Ammon's horn (tissue), 1 donor: ENCODE measurements around the gene SCAND1.
"Not testable (repeated sequence)": the region's sequence is repeated elsewhere in the genome, so short reads cannot be mapped to it uniquely, and the experiment has no call there.

Source experiments
- DNase-seq: peaks from one replicate; pipeline ENCODE4 v3.0.0-alpha.2; 2016; ENCODE audit warnings: low spot score

Gene SCAND1

DNA sequence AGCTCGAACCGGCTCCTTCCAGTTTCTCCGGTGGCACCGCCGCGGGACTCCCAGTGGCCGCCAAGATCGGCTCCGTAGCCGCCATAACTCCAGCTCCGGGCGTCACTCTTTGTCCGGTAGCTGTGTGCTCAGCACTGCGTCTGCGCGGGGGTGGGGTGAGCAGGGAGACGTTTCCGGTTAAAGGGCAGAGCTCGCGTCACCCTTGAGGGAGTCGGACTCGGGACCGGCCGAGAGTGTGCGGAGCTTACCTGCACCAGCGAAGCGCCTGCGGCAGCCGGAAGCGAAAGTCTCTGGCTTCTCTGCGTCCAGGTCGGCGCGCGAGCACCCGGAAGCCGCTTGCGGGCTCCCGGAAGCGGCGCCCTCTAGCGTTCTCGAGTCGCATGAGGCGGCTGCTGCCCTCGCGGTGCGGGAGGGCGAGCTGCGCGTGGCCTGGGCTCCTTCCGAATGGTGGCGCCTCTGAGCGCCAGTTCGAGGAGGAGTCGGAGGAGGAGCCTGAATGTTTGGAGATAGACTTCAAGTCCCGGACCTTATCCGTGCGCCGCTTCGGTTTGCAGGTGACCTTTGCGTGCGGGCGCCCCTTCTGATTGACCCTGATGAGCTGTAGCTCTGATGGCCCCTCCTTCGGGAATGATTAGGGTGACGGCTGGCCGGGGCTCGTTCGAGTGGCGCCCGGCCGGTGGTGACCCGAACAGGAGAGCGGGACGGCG, at the start of gene SCAND1:
TSS of gene SCAND1 (minus strand) at position 303 of the 707 bp plus-strand sequence. CDS start at position 85, 218 bp downstream.
- peak; percentile 97 for DNase-seq

DNA sequence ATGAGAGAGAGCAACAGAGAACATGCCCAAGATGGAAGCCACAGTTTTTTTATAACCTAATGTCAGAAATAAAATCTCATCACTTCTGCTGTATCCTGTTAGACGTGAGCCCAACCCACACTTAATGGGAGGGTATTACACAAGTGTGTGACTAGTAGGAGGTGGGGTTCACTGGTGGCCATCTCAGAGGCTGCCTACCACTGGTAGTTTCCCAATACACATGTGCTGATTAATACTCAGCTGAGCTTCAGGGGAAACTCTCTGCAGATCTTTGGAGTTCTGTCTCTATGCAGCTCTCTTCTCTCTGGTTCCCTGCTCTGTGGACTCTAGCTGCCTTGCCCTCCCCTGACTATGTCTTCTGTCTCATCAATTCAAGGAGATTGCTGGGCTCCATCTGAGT, 49.7 kb upstream of the SCAND1 start:
- DNase-seq: no peak

DNA sequence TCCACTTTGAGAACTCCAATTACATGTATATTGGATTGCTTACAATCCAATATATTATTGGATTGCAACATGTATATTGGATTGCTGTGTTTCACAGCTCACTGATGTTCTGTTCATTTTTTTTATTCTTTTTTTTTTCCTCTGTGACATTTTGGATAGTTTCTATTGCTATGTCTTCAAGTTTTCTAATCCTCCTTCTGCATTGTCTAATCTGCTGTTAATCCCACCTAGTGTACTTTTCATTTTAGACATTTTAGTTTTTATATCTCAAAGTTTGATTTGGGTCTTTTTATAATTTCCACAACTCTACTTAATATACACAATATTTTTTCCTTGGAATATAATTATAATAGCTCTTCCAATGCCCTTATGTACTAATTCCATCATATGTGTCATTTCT, 48.6 kb upstream of the SCAND1 start:
- no peak for DNase-seq

DNA sequence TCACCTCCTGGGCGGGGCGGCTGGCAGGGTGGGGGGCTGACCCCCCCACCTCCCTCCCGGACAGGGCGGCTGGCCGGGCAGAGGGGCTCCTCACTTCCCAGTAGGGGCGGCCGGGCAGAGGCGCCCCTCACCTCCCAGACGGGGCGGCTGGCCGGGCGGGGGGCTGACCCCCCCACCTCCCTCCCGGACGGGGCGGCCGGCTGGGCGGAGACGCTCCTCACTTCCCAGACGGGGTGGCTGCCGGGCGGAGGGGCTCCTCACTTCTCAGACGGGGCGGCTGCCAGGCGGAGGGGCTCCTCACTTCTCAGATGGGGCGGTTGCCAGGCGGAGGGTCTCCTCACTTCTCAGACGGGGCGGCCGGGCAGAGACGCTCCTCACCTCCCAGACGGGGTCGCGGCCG, 47.0 kb upstream of the SCAND1 start:
- not testable (repeated sequence) for DNase-seq

DNA sequence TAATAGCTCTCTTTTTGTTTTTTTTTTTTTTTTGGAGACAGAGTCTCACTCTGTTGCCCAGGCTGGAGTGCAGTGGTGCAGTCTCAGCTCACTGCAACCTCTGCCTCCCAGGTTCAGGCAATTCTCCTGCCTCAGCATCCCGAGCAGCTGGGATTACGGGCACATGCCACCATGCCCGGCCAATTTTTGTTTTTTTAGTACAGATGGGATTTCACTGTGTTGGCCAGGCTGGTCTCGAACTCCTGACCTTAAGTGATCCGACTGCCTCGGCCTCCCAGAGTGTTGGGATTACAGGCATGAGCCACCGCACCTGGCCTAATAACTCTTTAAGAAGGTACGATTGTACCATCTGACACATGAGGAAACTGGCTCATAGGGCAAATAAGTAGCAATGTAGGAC, 42.2 kb upstream of the SCAND1 start:
- not testable (repeated sequence) for DNase-seq

DNA sequence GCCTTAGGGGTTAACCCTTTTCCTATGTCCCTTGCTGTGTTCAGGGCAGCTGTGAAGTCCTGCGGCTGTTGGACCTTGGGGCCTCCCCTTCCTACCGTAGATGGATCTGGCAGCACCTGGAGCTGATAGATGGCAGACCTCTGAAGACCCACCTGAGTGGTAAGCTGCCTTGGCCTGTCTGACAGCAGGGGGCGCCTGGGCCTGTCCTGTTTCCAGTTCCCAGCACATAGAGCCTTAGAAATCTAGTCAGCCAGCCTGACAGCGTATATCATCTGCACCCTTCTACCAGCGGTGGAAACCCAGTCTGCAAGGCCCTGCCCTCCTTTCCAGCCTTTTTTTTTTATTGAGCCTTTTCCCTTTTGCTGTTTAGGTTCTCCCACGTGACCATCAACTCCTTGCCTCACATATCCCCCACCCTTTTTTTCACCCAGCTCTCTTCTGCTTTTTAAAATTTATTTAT, 40.7 kb upstream of the SCAND1 start:
- DNase-seq: peak; percentile 89

DNA sequence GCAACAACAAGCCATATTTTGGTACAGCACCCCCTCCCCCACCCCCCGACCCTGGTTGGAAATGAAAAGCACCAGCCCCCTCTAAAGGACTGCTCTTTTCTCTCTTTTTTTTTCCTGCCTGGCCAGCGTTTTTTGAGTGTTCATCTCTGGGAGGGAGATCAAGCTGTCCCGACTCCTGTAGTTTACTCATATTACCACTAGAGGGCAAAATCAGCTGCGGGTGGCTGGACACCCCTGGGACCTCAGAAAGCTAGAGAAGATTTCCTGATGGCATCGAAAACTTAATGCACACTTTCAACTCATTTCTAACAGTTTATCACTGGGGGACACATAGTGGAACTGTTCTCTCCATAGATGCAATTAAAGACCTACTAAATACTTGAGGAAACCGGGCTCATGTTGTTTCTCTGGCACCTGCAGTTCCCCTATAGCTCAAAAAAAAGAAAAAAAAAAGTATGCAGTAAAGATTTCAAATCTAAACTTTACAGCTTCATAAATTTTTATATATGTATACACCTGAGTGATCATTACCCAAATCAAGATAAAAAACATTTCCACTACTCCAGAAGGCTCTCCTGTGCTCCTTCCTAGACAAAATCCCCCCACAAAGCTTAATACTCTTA, 38.5 kb upstream of the SCAND1 start:
- DNase-seq: peak; percentile 75

DNA sequence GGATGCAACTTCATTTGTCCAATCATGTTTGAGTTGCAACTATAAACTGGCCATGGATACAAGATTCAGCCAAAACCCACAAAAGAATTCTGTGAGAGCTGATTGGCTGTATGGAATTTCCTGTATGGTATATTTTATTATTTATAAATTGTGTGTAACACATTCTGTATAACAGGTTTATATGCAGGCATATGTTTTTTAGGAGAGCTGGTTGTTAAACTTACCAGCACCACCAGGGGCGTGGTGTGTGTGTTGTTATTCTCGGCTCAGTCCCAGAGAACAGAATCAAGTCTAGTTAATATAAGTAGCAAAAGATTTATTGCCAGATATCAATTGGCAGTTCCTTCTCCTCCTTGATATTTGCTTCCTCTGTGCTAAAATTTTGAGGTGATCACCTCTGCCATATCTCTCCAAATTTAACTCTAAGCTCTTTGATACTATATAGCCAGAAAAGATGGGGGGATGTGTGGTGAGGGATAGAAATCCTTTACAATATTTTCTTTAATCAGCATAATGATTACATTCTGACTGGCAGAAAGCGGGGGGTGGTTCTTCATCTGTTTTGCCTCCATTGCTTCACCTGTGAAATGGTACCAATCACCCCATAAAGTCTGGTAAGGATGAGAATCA, 37.0 kb upstream of the SCAND1 start:
- DNase-seq: peak; percentile 28

DNA sequence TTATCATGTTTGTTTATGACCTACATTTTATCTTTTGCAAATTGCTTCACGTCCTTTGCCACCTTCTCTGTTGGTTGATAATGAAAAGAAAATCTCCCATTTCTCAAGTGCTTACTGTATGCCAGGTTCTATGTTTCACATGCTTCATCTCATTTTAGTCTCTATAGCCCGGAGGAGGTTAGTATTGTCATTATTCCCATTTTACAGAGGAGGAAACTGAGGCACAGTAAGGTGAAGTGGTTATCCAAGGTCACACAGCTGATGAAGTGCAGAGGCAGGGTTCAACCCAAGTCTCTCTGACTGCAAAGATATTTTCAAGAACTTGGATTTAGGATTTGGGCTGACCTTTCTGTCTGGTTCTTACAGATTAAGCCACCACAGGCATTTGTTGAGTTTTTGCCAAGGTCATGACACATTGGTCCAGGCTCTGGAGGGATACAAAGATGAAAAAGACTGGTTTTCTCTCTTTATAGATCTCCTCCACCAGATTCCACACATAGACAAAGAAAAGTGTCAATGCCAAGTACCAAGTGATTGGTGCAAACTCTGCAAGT, 34.7 kb upstream of the SCAND1 start:
- no peak for DNase-seq

DNA sequence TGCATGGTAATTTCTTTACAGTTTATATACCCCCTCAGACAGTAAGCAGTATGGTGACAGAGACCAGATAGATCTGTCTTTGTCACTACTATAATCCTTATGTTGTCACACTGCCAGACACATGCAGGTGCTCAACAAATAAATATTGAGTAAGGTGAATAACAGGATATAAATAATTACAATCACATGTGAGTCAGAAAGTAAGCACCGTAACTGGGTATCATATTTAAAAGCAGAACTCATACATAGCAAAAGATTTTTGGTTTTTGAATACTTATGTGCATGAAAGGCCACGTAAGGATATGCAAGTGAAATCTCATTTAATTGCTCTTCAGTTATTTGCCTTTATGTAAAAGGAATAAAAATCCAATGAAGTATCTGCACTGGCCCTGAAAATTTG, 31.5 kb upstream of the SCAND1 start:
- no peak for DNase-seq

DNA sequence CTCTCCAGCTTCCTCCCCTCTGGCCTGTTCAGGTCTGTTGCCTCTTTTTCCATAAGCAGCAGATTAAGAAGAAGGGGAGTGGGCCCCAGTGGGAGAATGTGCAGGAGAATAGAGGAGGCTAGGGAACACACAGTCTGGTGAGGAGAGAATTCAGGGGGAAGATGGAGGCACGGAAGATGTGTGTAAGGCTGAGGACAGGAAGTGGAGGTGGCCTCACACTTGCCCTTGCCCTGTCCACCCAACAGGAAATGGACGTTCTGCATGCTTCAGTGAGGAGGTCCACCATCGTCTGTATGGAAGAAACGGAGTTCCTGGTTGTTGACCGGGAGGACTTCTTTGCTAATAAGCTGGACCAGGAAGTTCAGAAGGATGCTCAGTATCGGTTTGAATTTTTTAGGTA, 30.1 kb upstream of the SCAND1 start:
- no peak for DNase-seq

DNA sequence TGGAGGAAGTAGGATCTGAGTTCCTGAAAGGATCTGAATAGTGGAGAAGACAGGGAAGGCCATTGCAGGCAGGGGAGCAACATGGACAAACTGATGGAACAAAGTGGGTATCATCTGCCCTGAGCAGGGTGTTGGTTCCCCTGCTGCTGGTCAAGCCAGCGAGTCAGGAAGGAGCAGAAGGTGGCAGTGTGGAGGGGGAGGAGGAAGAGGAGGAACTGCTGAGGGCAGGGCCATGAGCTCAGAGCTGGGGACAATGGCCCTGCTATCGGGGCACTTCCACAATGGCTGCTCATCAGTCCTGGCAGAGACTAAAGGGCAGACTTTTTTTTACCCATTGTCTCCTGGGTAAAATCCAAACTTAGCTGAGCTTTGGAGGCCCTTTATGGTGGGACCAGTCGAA, 27.7 kb upstream of the SCAND1 start:
- DNase-seq: no peak

DNA sequence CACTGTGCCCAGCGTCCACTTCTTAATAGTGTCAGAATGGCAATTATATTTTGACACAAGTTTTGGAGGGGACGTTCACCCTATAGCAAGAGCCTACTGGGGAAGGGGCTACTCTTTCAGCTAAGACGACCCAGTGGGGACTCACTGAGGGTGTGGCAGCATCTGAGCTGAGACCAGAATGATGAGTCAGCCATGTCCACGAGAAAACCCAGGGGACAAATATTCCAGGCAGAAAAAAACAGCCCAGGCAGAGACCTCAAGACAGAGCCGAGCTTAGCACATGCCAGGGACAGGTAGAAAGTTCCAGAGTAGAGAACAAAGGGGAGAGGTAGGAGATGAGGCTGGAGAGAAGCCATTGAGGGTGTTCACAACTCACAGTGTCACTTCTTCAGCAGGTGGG, 25.2 kb upstream of the SCAND1 start:
- no peak for DNase-seq

DNA sequence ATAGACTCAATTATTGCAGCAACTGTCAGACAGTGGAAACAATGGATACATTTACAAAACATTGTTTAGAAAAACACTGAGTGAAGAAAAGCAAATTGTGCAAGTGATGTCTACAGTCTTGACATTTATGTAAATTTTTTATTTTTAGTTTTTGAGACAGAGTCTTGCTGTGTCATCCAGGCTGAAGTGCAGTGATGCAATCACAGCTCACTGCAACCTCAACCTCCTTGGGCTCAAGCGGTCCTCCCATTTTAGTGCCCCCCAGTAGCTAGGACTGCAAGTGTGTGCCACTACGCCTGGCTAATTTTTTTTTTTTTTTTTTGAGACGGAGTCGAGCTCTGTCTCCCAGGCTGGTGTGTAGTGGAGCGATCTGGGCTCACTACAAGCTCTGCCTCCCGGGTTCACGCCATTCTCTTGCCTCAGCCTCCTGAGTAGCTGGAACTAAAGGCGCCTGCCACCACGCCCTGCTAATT, 23.8 kb upstream of the SCAND1 start:
- DNase-seq: no peak

DNA sequence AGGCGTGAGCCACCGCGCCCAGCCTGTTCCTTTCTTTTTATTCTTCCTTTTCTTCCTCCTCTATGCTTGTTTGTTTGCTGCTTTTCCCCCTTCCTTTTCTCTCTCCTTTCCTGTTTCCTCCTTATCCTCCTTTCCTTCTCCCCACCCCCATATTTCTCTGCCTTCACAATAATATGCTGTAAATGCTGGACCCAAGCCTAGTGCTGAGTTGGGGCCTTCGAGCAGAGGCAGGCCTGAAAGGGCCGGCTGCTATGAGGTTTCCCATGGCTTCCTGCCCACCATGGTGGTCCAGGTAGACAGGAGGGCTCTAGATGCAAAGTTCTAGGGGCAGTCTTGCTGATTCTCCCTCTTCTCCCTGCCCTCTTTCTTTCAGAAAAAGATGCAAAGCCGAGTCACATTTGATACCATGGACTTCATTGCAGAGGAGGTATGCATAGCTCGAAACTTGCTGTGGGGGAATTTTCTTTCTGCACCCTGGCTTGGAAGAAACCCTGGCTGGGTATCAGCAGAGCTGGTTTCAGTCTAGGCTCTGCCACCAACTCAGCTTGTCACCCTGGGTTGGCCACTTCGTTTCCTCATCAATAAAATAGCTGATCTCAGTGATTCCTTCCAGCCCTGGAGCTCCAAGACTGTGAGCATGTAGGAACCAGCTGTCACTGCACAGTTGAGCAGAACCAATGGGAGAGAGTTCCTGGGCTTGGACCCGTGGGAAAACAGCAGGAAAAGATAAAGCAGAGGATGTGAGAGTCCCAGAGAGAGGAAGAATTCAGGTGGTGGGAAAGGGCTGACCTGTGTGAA, 21.5 kb upstream of the SCAND1 start:
- DNase-seq: no peak

DNA sequence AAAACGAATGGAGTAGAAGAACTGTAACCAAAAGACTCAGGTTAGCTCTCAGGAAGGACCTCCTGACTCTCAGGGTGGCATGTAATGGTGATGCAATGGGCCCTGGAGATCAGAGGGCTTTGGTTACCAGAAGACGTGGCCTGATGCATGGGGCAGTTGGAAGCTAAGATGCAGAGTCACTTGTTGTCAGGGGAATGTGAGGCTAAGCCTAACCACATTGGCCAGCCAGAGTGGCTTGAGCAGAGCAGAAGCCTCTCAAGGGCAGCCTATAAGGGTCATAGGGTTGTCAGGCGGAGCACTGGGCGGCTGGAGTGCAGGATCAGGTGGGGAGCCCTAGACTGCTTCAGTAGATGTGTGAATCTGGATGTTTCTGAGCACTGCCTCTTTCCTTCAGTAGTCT, 20.0 kb upstream of the SCAND1 start:
- no peak for DNase-seq

DNA sequence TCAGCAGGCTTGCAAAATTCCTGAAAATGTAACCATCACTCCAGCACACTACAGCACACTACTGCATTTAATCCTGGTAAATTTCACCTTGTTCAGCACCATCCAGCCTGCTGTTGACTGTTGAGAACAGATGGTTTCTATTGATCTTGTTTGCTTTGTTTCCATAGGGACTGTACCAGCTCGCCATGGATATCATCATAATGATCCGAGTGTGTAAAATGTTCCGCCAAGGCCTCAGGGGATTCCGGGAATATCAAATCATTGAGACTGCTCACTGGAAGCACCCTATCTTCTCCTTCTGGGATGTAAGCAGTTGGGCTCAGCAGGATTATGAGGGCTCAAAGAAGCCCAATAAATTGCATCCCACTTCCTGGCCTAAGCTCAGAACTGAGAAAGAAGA, 18.2 kb upstream of the SCAND1 start:
- peak; percentile 33 for DNase-seq

DNA sequence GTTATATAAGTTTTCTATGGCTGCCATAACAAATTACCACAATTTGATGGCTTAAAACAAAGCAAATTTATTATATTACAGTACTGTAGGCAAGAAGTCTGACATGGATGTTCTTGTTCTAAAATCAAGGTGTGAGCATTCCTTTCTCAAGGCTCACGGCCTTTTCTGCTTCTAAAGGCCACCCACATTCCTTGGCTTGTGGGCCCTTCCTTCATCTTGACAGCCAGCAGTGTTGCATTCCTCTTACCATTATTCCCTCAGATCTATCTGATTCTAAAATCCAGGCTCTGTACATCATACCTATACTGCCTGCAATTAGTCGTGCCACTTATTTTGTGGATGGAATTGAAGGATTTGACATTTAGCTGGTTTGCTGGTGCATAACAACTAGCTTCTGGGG, 17.7 kb upstream of the SCAND1 start:
- no peak for DNase-seq

DNA sequence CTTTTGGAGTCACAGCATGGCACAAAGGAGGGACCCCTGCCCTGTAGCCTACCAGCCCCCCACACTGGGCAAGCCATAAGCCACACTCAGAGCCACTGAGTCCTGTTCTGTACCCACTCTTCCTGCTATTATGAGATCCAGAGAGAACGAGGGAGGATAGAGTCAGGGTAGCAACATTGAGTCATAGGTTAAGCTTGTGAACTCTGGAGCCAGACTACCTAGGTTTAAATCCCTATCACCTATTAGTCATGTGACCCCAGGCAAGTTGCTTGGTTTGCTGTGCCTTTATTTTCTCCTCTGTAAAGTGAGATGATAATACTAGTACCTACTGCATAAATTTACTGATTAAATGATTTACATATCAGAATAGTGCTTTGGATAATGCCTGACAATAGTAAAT, 14.6 kb upstream of the SCAND1 start:
- DNase-seq: no peak

DNA sequence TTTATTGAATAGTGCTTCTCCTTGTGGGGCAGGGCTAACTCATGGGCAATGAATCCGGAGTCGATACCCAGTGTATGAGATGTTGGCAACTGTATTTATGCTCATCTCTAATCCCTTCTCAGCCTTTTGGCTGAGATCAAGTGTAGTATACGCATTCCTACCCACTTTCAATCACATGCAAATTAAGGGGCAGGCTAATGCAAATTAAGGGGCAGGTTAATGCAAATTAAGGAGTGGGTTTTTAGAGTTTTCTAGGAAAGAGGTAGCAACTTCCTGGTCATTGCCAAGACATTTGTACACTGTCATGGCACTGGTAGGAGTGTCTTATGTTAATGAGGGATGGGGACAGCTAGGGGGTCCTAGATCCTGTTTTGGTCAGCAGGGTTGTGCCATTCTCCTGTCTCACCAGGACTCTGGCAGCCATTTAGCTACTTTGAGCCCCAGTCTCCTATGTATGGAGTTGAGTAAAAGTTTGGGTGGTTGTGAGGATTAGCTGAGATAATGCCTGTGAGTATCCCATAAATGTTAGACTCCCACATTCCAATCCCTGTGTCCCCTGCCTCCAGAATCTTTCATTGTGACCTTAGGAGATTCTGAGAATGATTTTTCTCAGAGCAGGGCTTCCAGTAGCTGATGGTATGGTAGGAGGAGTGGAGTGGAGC, 13.8 kb upstream of the SCAND1 start, which contains the start of gene CNBD2:
TSS of gene CNBD2 (plus strand) at position 612 of the 662 bp plus-strand sequence. CDS start 173 bp downstream, outside the sequence.
- no peak for DNase-seq

DNA sequence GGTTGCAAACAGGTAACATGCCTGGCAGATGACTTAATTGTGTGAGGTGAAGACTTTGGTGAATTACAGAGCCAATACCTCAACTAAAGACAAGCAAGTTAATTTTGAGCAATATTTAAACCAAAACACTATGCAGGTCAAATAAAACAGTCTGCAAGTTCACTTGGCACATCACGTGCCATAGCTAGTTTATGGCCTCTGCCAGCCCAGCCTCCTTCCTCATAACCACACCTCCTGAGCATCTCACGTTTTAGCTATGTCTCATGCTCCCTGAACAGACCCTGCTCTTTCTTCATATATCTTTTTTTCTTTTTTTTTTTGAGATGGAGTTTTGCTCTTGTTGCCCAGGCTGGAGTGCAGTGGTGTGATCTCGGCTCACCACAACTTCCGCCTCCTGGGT, 9.6 kb upstream of the SCAND1 start:
- no peak for DNase-seq
